Measurements from ENCODE around the gene PPP6R1. TPM values are rescaled to one million over a fixed set of nuclear protein-coding genes. Genes with fewer than 3 reads are reported as not detected.

PPP6R1 gene
- total RNA-seq, 1 experiment from 2014 or later: 96.7 TPM

- ChIA-PET CTCF (interaction anchor here (0.6 to 1.7 kb wide), 5 partner anchors 37 to 75 kb away, joined by 3 to 5 read pairs (median 3); partner anchors contain the start of genes DNAAF3 and PPP6R1), RAD21 (ENCODE audit: low non-redundant PET in 1 of 2, low total read pairs in 2 of 2, uncharacterized antibody in 2 of 2, unreplicated experiment in 2 of 2) (interaction anchor here (0.6 to 1.4 kb wide), 3 partner anchors 43 to 51 kb away, joined by 3 to 8 read pairs (median 3); partner anchors contain the start of gene PPP6R1 (in 1 of the 2)), POLR2A (interaction anchor here (0.6 to 2.5 kb wide), 6 partner anchors 10 to 191 kb away, joined by 3 to 45 read pairs (median 7); partner anchors contain the start of genes PPP6R1, SYT5, TMEM238 and UBE2S)
- H3K9me3 ChIP-seq (ENCODE audit: control insufficient read depth in 1 of 2, insufficient read depth in 1 of 2, low read depth in 1 of 2, low read length in 2 of 2): no peaks in the 10 kb centered on the region; a peak in 1 of 4 replicates
- H3K27ac ChIP-seq (ENCODE audit: low read depth, low read length): peak overlapping the region; percentile 87
- H3K9me2 ChIP-seq (ENCODE audit: insufficient read depth): no peaks in the 10 kb centered on the region
- intact Hi-C loops (cut with micrococcal nuclease): loop anchor here (1.0 to 10.0 kb wide), 3 partner anchors 38 to 228 kb away; partner anchors contain the start of genes PPP6R1 and SHISA7
- peak overlapping the region; percentile 91 for H3K4me2 ChIP-seq (ENCODE audit: low read length)
- H2AFZ ChIP-seq (ENCODE audit: low read depth, low read length, poor library complexity, severe bottlenecking): no peak overlapping the region
- H3K4me3 ChIP-seq (replicated peaks in 1 of 2; ENCODE audit: low read depth in 1 of 2, low read length in 2 of 2): peak overlapping the region; percentile 56 to 67
- ATAC-seq: peak; percentile 83
- peak; percentile 100 for DNase-seq (ENCODE audit: low read depth, low spot score)
- H3K4me1 ChIP-seq (ENCODE audit: control insufficient read depth in 1 of 2, insufficient read depth in 2 of 2, low read length in 2 of 2): peaks cover 11 to 39% of the 10 kb centered on the region in 2 experiments
- no peaks in the 10 kb centered on the region for H4K20me1 ChIP-seq (ENCODE audit: insufficient read depth)
- H3K79me2 ChIP-seq (ENCODE audit: insufficient read depth, low read length): no peaks in the 10 kb centered on the region
- no peaks in the 10 kb centered on the region for H3K36me3 ChIP-seq (ENCODE audit: control insufficient read depth in 1 of 2, insufficient read depth in 2 of 2, low read length in 2 of 2)
- no peaks in the 10 kb centered on the region for H3K27me3 ChIP-seq (ENCODE audit: insufficient read depth, low read length)
- TSS peak; percentile 77 for BruUV-seq (replicated peaks)
- H3K9ac ChIP-seq (ENCODE audit: low read length): peak overlapping the region; percentile 67
- TF ChIP-seq POLR2A (IDR thresholded peaks at IDR 0.05; ENCODE audit: borderline replicate concordance, extremely low read depth, insufficient read depth, insufficient read length) (peak; percentile 23), YY1 (IDR thresholded peaks at IDR 0.05; ENCODE audit: extremely low read depth, insufficient replicate concordance, low read depth, low read length) (peak; percentile 89), ATF3 (IDR thresholded peaks at IDR 0.05) (no peak), ELF1 (IDR thresholded peaks at IDR 0.05; ENCODE audit: borderline replicate concordance, low read depth) (no peak; the same call in 1 of the 2 replicates), ZBTB33 (IDR thresholded peaks at IDR 0.05; ENCODE audit: extremely low read depth, insufficient replicate concordance, low read length) (peak; percentile 80), SIN3A (IDR thresholded peaks at IDR 0.05; ENCODE audit: low read depth) (peak; percentile 76), CTCF (IDR thresholded peaks at IDR 0.05 in 2 of 3, conservative IDR thresholded peaks at IDR 0.05 in 1 of 3; ENCODE audit: borderline replicate concordance in 1 of 3, insufficient read depth in 1 of 3, low read depth in 2 of 3, low read length in 2 of 3) (no peak), EZH2phosphoT487 (IDR thresholded peaks at IDR 0.05; ENCODE audit: borderline replicate concordance) (no peak), ZFX (IDR thresholded peaks at IDR 0.05) (no peak), SRF (IDR thresholded peaks at IDR 0.05; ENCODE audit: low read depth) (peak; percentile 85), CBX3 (IDR thresholded peaks at IDR 0.05; ENCODE audit: low read depth) (peak; percentile 99), CEBPB (IDR thresholded peaks at IDR 0.05; ENCODE audit: low read depth) (peak; percentile 68; the same call in 1 of the 2 replicates), ZNF274 (IDR thresholded peaks at IDR 0.05; ENCODE audit: low read depth, low read length) (no peak), MAX (IDR thresholded peaks at IDR 0.05) (peak; percentile 81), SP1 (IDR thresholded peaks at IDR 0.05; ENCODE audit: low read depth) (peak; percentile 100), EGR1 (IDR thresholded peaks at IDR 0.05; ENCODE audit: low read depth) (peak; percentile 42; the same call in 1 of the 2 replicates), REST (IDR thresholded peaks at IDR 0.05; ENCODE audit: low read depth) (no peak; the same call in none of the 2 replicates)
Measured at GRCh38 chr19:55216461-55217198, 42.2 kb downstream of the PPP6R1 start.
